ENCODE data around the gene PPT2.
A peak's percentile ranks its signal among the peaks of the same experiment; 100 is the strongest.
"Not testable (repeated sequence)": the region's sequence is repeated elsewhere in the genome, so short reads cannot be mapped to it uniquely, and the experiment has no call there.

PPT2 gene

DNA sequence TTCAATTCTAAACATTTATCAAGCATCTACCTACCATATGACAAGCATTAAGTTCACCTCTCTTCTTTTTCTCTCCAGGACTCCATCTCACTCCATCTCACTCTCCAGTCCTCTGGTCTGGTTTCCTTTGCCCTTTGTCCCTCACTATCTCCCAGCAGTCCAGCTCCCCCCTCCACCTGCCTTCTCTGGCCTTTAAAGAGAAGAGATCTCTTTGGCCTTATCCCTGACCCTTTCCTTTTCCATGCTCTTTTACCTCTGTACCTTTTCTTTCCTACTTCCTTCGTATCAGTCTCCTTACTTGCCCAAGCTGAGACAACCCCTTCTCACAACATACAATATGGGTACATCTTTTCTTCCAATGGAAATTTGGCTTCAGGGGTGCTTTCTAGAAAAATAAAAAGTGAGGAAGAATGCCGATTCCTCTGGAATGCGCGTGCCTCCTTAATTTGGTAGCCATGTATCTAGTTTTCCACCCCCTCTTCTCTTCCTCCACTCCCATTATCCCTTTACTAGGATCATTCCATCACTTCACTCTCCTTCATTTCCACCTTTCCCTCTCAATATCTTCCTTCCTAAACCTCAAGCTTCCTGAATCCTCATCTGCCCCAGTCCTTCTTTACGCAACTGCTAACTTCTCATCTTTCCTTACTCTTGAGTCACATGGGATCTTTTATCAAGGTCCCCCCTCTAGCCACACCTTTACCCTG is 22.7 kb downstream of the PPT2 start:
- no peak for DNase-seq (ENCODE audit: low spot score)

DNA sequence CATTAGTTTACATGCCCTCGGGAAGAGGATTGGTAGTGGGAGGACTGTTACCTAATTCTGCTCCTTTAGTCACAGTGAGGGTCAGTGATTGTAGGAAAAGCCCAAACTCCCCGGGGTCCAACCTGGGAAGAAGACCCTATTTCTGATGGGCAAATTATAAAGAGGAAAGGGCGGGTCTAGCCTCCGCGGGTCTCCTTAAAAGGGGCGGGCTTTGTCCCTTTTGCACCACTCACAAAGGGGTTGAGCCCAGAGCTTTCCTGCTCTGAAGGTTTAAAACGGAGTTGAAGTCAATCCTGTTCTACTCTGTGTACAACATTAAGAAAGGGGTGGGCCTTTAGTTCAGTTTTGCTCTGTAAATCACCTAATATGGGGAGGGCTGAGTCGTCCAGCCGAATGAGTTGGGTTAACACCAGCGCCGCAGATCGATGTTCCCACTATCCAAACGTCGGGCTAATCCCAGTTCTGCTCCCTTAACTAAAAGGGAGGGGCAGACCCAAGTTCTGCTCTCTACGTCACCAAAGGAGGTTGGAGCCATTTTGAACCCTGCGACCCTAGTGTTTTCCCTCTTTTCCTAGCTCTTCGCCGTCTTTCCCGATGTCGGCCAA is 23.3 kb downstream of the PPT2 start:
- no peak for DNase-seq (ENCODE audit: low spot score)

DNA sequence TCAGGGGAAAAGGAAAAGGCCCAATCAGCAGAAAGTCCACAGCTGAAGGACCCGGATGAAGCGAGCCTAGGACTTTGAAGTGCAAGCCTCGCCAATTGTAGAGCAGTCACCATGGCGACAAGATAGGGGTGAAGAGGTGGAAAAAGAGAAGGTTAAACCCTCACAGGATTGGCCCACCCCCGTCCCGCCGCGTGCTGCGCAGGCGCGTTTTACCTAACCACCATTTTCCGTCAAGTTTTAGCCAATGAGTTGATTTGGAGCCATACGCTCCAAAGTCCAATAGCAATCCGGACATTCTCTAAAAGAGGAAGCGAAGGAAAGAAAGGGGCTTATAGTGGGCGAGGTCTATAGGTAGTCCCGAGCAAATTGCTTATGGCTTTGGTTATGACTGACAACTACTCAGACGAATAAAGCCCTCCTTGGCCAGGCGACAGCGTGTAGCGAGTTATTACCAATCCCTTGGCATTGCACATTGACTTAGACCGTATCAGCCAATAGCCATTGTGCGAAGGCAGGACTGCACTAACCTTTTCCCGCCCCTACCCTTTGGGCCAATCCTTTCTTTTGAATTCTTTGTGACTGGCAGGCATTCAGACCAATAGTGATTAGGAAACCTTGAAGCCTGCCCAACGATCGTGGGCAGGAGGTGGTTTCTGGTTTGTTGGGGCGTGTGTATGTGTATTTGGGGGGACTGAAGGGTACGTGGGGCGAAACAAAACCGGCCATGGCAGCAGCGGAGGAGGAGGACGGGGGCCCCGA is 24.0 kb downstream of the PPT2 start, which contains the start of gene RNF5:
Gene RNF5, plus strand, starts transcription at position 618 of the 759 bp plus-strand sequence. Its CDS starts 107 bp downstream, at position 725.
- peak; percentile 100 for DNase-seq (ENCODE audit: low spot score)

DNA sequence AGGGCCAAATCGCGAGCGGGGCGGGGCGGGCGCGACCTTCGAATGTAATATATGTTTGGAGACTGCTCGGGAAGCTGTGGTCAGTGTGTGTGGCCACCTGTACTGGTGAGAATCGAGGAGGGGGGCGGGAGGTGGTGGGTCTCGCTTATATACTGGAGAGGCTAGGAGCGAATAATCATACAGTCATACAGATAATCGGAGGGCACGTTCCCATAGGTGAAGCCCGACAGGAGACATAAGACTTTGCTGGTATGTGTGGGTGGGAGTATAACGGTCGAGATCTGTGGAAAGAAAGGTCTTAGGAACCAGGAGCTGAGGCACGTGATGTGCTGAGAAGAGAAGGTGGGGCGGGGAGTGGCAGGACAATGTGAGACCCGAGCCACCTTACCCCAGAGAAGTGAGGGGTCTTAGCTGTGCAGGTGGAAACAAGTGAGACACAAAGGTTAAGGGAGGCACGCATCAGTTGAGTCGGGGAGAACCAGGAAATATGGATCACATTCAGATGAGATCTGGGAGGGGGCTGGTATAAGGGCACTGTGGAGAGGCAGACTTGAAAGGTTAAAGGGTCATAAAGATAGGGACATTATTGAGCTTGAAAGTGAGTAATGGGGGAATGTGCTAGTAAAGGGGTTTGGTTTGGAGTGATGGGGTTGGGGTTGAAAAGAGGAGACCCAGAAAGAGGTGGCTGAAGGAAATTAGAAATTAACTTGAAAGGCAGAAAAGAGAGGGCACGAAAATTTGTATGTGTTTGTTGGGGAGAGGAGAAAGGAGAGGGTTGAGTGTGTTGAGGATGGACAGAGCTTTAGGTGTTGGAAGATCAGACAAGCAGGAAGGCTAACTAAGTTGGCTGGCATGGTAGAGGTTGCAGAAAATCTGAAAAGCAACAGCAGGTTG is 24.9 kb downstream of the PPT2 start:
- DNase-seq (ENCODE audit: low spot score), result no peak

- no peak for DNase-seq (ENCODE audit: low spot score)
Measured at GRCh38 chr6:32179766-32180405, 25.9 kb downstream of the PPT2 start.

DNA sequence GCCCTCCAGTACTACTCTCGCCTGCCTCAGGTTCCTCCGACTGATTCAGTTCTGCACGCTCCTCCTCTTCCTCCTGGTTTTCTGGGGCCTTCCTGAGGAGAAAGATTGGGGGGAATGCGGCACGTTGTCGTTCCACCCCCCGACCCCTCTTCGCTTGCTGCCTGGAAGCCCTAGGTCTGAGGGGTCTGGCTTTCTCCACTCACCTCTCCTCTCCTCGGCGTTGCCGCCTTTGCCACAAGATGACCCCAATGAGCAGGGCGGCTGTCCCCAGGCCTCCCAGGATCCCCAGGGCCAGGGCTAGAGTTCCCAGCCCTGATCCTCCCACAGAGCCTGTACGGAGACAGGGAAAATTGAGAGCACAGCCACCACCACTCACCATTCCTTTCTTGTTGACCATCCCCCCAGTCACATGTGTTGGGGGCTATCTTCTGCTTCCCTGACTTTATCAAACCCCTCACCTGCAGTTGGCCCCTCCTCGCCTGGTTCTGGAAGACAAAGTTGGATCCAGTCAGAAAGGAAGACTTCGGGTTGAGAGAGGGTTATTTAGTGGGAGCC is 27.3 kb downstream of the PPT2 start:
- DNase-seq (ENCODE audit: low spot score), result no peak

DNA sequence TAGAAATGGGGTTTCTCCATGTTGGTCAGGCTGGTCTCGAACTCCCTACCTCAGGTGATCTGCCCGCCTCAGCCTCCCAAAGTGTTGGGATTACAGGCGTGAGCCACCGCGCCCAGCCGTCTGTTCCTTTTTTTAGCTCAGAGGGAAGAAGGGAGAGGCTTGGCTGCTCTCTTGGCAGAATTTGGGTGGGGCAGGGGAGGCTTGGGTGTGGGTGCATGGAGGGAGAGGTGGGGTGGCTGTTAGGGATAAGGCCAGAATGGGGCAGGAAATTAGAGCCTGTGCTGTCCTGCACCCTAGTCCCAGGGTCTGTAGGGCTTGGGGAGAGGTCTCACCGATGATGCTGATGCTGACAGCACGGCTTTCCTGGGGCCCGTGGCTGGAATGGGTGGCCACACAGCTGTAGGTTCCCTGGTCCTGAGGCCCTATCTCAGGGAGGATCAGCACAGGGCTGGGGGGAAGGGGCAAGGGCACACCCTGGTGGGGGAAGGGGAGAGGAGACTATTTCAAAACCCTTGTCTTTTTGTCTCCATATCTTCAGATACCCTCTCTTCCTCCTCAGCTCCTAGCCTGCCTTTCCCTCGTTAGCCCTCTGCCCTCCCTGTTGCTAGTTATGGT is 28.1 kb downstream of the PPT2 start:
- no peak for DNase-seq (ENCODE audit: low spot score)

DNA sequence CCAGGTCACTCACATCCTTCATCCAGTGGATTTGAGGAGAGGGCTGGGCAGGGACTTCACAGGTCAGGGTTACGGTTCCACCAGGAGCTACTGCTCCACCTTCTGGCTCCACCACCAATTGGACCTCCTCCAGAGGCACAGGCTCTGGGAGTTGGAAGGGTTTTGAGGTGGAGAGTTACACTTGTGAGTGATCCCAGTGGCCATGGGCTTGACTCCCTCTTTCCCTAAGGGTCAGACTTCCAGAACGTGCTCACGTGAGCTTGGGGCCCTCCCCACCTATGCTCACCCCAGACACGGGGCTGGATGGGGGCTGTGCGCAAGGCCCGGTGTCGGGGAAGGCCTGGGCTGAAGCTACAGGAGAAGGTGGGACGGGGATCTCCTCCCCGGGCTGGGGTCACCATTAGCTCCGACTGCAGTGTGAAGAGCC is 28.6 kb downstream of the PPT2 start:
- DNase-seq (ENCODE audit: low spot score), result no peak

DNA sequence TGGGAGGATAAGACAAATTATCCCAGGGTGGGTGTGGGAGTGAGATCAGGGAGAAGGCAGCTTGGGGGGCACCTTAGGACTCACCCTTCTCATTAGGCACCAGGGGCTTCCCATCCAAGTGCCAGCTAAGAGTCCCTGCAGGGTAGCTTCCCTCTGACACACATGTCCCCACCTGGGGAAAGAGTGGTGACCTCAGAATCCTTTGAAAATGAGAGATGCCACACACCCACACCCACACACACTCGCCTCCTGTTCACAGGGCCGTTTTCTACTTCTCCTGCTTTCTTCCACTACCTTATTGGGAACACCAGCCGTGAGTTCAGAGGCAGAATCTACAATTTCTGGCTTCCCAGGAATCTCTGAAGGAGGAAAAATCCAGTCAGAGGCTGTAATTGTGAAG is 29.1 kb downstream of the PPT2 start:
- DNase-seq (ENCODE audit: low spot score), result no peak

DNA sequence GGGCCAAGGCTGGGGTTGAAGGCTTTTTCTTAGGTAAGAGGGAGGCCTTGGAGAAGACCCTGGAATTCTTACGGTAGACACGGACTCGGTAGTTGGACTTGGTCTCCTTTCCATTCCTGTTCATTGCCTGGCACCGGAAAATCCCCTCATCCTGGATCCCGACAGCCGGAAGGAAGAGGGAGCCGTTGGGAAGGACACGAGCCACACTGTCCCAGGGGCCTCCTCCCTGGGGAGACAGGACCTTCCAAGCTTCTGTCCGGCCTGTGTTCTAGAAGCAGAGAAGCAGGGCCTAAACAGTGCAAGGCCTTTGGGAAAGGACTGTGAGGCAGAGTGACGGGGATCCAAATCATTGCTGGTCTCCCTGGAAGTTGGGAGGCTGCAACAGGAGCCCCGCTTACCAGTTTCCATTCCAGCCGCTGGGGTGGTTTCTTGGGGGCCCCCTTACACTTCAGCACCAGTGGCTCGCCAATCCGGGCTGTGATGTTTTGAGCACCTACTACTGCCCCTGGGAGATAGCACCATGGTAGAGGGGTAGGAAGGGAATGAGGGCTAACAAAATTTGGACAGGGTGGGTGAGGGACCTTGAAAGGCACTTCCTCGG is 29.6 kb downstream of the PPT2 start:
- DNase-seq (ENCODE audit: low spot score), result no peak

GRCh38 chr6:32184084-32184640 is 30.2 kb downstream of the PPT2 start, which contains the start of gene AGER:
Gene AGER, minus strand, starts transcription at chr6:32184253. Its CDS starts 31 bp downstream, at chr6:32184222.
- no peak for DNase-seq (ENCODE audit: low spot score)

DNA sequence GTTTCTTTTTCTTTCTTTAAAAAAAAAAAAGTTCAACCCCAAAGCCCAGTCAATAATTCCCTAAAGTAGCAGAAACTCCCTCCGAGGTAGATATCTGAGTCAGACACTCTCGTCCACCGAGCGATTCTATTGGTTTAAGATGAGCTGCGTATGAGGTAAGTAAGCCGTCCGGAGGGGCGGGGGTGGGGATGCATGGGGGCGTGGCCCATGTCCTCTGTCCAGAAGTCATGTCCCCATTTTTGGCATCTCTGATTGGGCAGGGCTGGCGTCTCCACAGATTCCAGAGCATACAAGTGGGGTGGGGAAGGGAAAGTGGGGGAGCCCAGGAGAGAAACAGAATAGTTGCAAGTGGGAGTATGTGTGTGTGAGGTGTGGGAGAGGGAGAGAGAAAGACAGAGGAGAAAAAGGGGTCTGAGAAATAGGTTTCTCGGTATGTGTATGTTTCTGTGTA is 31.8 kb downstream of the PPT2 start:
- DNase-seq (ENCODE audit: low spot score), result peak; percentile 50

- DNase-seq (ENCODE audit: low spot score), result not testable (repeated sequence)
Measured at GRCh38 chr6:32186151-32186840, 32.4 kb downstream of the PPT2 start.

DNA sequence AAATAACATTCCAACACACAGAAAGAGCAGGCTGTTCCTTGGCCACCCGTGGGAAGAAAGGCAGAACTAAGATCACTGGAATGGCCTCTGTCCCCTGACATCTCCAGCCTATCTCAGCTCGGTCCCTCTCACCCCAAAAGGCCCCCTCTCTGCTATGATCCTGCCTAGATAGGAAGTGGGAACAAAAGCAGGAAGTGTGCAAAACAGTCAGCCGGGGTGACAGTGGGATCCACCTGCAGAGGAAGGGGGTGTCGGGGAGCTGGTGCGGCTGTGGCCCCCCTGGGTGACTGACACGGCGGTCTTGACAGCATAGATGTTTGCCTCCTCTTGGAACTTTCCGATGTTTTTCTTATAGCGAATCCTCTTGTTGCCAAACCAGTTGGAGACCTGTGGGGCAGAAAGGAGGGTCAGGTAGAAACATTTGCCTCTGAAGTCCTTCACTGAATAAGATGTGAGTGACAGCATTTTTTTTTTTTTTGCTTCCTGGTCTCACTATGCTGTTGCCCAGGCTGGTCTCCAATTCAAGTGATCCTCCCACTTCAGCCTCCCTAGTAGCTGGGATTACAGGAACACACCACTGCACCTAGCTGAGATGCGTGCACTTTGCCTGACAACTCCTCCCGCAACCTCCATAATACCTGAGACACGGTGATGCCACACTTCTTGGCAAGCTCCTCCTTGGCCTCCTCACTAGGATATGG is 33.2 kb downstream of the PPT2 start:
- DNase-seq (ENCODE audit: low spot score), result no peak

DNA sequence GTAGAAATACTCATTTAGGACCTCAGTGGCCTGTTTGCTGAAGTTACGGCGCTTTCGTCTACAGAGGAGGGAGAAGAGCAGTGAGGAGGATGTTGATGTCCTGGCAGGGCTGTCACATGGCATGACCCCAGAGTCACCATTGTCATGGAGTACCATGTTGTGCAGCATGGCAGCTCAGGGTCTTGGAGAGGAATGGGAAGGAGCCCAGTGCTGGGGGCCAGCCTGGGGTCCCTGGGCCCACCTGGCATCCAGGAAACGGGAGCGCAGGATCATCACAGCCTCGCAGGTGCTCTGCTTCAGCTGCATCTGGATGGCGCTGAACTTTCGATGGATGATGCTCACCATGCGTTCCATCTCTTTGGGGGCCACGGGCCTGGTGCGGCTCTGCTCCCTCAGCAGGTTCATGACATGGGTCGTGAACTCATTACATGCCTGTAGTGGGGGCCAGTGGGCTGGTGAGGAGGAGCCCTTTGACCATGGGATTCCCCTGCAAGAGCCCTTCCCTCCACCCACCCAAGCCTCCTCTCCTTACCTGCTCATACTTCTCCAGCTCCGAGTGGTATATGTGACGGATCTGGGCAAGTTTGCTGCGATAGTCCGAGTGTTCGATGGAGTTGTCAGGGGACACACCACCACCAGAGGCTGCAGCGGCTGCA is 33.9 kb downstream of the PPT2 start:
- DNase-seq (ENCODE audit: low spot score), result not testable (repeated sequence)

GRCh38 chr6:32188381-32189068 is 34.6 kb downstream of the PPT2 start:
- no peak for DNase-seq (ENCODE audit: low spot score)

GRCh38 chr6:32189069-32189741 is 35.3 kb downstream of the PPT2 start:
- DNase-seq (ENCODE audit: low spot score), result no peak
